GM12873 (cell line): ENCODE measurements around the gene LYZL1.

Experiments
- TF ChIP-seq, protein P1 (sequence below): IDR thresholded peaks from 2 replicates; pipeline ENCODE4 v1.5.1; 2012; ENCODE audit warnings: low read depth, mild to moderate bottlenecking, moderate library complexity, low read length, control low read depth; ENCODE audit not compliant: insufficient read depth; ENCODE audit errors: missing control alignments

The LYZL1 gene

DNA sequence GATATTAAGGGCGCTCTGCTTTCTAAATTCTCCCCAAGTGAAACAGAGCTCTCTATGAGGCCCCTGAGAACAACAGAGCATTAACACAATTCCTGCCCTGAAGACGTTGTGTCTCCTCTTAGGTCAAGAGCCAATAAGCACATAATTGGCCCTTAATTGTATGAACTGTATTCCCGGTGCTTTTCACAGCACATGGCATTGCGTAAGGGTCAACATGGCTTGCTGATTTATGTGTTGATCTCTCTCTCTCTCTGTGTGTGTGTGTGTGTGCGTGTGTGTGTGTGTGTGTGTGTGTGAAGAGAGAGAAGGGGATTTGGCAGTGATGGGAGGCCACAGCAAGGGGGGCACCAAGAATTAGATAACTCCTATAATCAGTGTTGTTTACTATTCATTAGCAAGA, 40.5 kb downstream of the LYZL1 start:
- TF ChIP-seq, protein P1, sequence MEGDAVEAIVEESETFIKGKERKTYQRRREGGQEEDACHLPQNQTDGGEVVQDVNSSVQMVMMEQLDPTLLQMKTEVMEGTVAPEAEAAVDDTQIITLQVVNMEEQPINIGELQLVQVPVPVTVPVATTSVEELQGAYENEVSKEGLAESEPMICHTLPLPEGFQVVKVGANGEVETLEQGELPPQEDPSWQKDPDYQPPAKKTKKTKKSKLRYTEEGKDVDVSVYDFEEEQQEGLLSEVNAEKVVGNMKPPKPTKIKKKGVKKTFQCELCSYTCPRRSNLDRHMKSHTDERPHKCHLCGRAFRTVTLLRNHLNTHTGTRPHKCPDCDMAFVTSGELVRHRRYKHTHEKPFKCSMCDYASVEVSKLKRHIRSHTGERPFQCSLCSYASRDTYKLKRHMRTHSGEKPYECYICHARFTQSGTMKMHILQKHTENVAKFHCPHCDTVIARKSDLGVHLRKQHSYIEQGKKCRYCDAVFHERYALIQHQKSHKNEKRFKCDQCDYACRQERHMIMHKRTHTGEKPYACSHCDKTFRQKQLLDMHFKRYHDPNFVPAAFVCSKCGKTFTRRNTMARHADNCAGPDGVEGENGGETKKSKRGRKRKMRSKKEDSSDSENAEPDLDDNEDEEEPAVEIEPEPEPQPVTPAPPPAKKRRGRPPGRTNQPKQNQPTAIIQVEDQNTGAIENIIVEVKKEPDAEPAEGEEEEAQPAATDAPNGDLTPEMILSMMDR = no peak

DNA sequence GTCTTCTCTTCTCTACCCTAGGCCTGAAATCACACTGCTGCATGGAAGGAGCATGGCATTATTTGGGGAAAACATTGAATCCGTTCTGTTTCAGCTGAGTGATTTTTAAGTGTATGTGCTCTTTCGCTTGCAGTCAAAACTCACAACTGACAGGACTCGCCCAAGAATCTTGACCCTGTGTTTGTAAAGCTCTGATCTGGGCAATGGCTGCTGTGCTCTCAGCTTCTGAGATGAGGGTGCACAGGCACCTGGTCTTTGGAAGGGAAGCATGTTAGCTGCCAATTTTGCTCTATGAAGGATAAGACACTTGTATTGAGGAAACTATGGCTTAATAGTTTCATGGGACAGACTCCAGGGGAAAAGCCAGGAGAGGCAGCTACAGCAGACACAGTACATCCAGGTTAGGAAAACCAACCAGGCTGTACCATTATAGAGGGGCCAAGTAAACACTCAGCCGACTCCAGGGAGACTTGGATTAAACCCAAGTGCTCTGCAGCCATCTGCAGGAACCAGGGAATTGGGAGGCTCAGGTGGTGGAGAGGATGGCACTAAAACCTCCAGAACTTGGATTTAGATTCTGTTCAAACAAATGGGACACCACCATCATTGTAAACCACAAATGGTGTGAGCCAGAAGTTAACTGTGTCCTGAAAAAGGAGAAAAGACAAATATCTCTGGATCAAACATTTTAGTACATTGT, 43.3 kb downstream of the LYZL1 start:
- TF ChIP-seq, protein P1 = no peak

DNA sequence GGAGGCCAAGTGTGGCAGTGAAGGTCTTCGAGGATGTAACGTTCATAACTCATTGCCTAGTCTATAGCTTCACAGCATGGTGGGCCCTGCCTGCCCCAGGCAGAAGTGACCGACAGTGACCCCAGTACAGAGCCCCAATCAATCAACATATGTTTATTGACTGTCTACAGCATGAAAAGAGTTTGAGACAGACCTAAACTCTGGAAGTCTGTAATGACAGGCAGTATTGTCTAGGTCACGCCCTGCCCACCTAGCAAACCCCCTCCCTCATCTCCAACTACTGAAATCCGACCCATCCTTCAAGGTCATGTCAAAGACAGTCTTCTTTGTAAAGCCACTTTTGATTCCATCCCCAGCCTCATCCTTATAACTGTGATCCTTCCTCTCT, 43.9 kb downstream of the LYZL1 start:
- TF ChIP-seq, protein P1 = no peak

DNA sequence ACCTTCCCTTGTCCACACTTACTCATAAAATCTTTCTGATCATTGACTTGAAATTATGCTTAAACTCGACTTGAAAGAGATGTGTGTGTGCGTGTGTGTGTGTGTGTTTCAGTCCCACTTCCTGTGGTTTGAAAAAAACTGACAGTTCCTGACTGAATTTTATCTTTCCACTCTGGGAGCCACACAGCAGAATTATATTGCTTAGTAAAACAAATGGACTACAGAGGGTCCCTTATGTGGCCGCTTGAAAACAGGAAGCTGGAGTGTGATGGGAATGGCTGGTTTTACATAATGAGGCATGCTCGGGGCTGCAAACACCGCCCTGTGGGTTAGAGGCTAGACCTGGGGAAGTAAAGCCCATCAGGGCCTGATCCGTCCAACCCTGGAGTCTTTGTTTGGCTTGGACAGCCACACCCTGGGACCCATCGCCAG, 54.8 kb downstream of the LYZL1 start:
- TF ChIP-seq, protein P1 = no peak

DNA sequence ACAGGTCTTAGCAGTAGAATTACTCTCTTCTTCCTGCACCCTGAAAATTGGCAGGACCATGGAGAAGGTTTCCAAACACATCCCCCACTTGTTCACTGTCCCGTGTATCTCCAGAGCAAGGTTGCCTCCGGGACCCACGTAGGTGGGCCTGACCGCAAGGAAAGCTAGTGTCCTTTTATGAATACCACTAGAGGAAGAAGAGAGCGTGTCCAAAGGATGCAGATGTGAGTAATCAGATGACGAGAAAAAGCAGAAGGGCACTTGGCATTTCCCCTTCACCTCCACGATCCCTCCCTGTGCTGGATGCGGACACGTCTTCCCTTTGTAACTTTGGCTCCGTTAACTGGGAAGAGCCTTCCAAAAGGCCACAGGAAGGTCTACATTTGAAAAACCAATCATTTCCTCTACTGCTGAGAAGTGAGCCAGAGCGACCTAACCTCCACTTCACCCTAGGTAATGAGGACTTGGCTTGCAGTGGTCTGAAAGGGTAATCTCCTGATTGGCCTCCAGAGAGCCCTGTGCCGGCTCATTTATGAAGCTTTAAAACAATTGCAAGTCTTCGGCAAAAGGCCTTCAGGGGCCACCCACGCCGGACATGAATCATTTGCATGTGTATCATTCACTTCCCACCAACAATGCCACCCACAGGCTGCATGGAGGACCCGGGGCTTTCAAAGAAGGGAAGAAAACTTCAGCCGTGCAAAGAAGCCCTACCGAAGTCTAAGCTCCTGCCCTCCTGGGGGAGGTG, 55.4 kb downstream of the LYZL1 start:
- TF ChIP-seq, protein P1 = no peak

DNA sequence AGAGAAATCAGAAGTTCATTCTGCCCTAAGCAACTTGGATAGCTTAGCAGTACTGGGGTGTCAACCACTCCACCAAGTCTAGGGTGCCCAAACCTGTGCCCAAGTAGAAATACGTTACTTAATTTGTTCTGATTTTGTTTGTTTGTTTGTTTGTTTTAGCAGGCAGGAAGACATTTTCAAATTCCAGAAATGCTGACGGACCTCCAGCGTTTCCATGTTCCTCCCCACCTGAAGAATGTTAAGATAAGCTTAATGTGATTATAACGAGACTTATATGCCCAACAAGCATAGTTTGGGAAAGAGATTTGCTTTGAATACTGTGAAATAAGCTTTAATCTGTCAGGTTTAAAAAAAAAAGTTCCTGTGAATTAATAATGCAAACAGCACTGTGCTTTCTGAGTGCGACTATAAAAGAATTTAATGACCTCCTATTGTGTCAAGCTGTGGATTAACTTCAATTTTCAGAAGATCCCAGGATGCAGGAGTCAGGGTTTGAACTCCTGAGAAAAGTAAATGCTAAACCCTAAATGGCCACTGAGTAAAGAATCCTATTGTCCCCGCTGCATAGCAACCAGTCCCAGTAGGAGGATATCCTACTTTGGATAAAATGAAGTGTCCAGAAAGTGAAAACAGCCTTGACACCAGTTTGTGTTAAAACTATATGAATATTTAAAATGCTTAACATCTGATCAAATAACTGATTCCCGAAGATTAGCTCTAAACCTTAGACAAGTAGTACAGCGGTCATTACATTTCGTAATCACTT, 56.5 kb downstream of the LYZL1 start:
- TF ChIP-seq, protein P1 = no peak

DNA sequence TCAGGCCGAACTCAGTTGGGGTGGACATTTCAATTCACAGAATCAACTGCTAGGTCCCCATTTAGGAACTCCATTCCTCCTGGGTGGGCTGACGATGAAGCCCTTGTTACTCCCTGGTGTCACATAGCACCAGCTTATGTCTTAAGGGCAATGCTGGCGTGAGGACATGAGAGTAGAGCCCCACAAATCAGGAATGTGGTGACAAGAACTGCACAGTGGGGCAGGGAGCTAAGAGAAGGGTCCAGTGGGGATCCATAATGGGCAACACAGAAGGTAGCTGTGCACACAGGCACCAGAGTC, 57.0 kb downstream of the LYZL1 start:
- TF ChIP-seq, protein P1 = no peak
